Activated T-cell treated with anti-CD3 and anti-CD28 coated beads for 1 hour (primary cell): ENCODE data around the gene SERPINE1.
A peak's percentile ranks its signal among the peaks of the same experiment; 100 is the strongest.

Experiments used
- DNase-seq: peaks from one replicate; pipeline ENCODE4 v3.0.0-alpha.2; 2020; ENCODE audit warnings: low read depth

Gene SERPINE1

GRCh38 chr7:101156866-101157589, 30.1 kb downstream of the SERPINE1 start:
- DNase-seq, result no peak

GRCh38 chr7:101159696-101160674, 33.1 kb downstream of the SERPINE1 start:
- no peak for DNase-seq

- no peak for DNase-seq
Observed at GRCh38 chr7:101160910-101161309, 34.0 kb downstream of the SERPINE1 start.

- DNase-seq, result no peak
Observed at GRCh38 chr7:101161692-101162471, 35.0 kb downstream of the SERPINE1 start.

- no peak for DNase-seq
Observed at GRCh38 chr7:101162551-101163278, 35.8 kb downstream of the SERPINE1 start.

- no peak for DNase-seq
Observed at GRCh38 chr7:101163279-101164070, 36.6 kb downstream of the SERPINE1 start.

- no peak for DNase-seq
Observed at GRCh38 chr7:101164071-101164840, 37.4 kb downstream of the SERPINE1 start.

- DNase-seq, result peak; percentile 90
Observed at GRCh38 chr7:101165075-101165957, 38.4 kb downstream of the SERPINE1 start, which contains the start of gene VGF. TSS of gene VGF (minus strand) at chr7:101165569. CDS start at chr7:101164843, 726 bp downstream.

GRCh38 chr7:101165958-101166647, 39.2 kb downstream of the SERPINE1 start:
- DNase-seq, result no peak

GRCh38 chr7:101166648-101166908, 39.7 kb downstream of the SERPINE1 start:
- no peak for DNase-seq

- no peak for DNase-seq
Observed at GRCh38 chr7:101166909-101167644, 40.2 kb downstream of the SERPINE1 start.

GRCh38 chr7:101167645-101168411, 40.9 kb downstream of the SERPINE1 start:
- DNase-seq, result no peak

- DNase-seq, result no peak
Observed at GRCh38 chr7:101168412-101169049, 41.6 kb downstream of the SERPINE1 start.

- no peak for DNase-seq
Observed at GRCh38 chr7:101169110-101169837, 42.4 kb downstream of the SERPINE1 start.

GRCh38 chr7:101169838-101170551, 43.1 kb downstream of the SERPINE1 start:
- peak; percentile 74 for DNase-seq
